Measurements from ENCODE around the gene ZNF219.
"Not testable (repeated sequence)": the region's sequence is repeated elsewhere in the genome, so short reads cannot be mapped to it uniquely, and the experiment has no call there.

ZNF219 gene

DNA sequence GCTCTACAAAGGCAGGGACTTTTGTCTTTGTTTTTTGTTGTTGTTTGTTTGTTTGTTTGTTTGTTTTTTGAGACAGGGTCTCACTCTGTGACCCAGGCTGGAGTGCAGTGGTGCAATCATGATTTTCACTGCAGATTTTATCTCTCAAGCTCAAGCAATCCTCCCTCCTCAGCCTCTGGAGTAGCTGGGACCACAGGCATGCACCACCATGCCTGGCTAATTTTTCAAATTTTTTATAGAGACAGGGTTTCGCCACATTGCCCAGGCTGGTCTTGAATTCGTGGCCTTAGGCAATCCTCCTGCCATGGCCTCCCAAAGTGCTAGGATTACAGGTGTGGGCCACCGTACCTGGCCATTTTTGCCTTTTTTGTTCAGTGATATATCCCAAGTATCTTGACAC lies 57.5 kb downstream of the ZNF219 start:
- not testable (repeated sequence) for DNase-seq

- no peak for DNase-seq
Measured at GRCh38 chr14:21040370-21040925, 58.0 kb downstream of the ZNF219 start.
